ENCODE measurements around the gene ACTA2. TPM values are rescaled to one million over a fixed set of nuclear protein-coding genes. Genes with fewer than 3 reads are reported as not detected.

ACTA2 gene
- polyA plus RNA-seq, 1 experiment, result 815 TPM

- Histone ChIP-seq H3K27me3 (ENCODE audit: control insufficient read depth, insufficient read depth, low read length) (no peaks in the 10 kb centered on the region), H3K9me3 (ENCODE audit: control insufficient read depth, insufficient read depth, low read length) (no peaks in the 10 kb centered on the region; the same call in 1 of the 2 replicates), H3K4me3 (ENCODE audit: low read depth, low read length) (peak overlapping the region; percentile 89), H3K27ac (ENCODE audit: low read depth, low read length) (peak overlapping the region; percentile 84)
- CTCF ChIA-PET, result interaction anchor here (1.2 to 13.4 kb wide), 7 partner anchors 15 to 226 kb away, joined by 3 to 244 read pairs (median 18); no protein-coding TSS in a partner anchor
- POLR2A ChIA-PET, result interaction anchor here (1.0 to 2.6 kb wide), 4 partner anchors 9 to 59 kb away, joined by 3 to 17 read pairs (median 4); no protein-coding TSS in a partner anchor
- DNase-seq (ENCODE audit: low read depth, low spot score), result no peak
- TF ChIP-seq, protein P1, sequence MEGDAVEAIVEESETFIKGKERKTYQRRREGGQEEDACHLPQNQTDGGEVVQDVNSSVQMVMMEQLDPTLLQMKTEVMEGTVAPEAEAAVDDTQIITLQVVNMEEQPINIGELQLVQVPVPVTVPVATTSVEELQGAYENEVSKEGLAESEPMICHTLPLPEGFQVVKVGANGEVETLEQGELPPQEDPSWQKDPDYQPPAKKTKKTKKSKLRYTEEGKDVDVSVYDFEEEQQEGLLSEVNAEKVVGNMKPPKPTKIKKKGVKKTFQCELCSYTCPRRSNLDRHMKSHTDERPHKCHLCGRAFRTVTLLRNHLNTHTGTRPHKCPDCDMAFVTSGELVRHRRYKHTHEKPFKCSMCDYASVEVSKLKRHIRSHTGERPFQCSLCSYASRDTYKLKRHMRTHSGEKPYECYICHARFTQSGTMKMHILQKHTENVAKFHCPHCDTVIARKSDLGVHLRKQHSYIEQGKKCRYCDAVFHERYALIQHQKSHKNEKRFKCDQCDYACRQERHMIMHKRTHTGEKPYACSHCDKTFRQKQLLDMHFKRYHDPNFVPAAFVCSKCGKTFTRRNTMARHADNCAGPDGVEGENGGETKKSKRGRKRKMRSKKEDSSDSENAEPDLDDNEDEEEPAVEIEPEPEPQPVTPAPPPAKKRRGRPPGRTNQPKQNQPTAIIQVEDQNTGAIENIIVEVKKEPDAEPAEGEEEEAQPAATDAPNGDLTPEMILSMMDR (IDR thresholded peaks at IDR 0.05; ENCODE audit: low read depth, low read length), result peak; percentile 22; the same call in 1 of the 2 replicates
Observed at GRCh38 chr10:88991161-88991898, 38.8 kb upstream of the ACTA2 start.

- Histone ChIP-seq H3K27ac (ENCODE audit: low read depth, low read length) (peak within 1 kb of the TSS; percentile 84), H3K9me3 (ENCODE audit: control insufficient read depth, insufficient read depth, low read length) (no peaks in the 10 kb centered on the region; the same call in 1 of the 2 replicates), H3K27me3 (ENCODE audit: control insufficient read depth, insufficient read depth, low read length) (no peaks in the 10 kb centered on the region), H3K4me3 (ENCODE audit: low read depth, low read length) (peak within 1 kb of the TSS; percentile 89)
- TF ChIP-seq, protein P1 (IDR thresholded peaks at IDR 0.05; ENCODE audit: low read depth, low read length), result no peak
- DNase-seq (ENCODE audit: low read depth, low spot score), result no peak
- ChIA-PET POLR2A (interaction anchor here (1.0 to 2.6 kb wide), 9 partner anchors 8 to 110 kb away, joined by 3 to 17 read pairs (median 3); partner anchors contain the start of gene STAMBPL1), CTCF (interaction anchor here (1.0 to 13.4 kb wide), 9 partner anchors 9 to 227 kb away, joined by 3 to 244 read pairs (median 12); no protein-coding TSS in a partner anchor)
Observed at GRCh38 chr10:88990384-88991160, 38.0 kb upstream of the ACTA2 start, which contains the start of gene FAS. FAS (plus strand) TSS chr10:88990798; CDS start chr10:88990877, 79 bp downstream.

- no peaks in the 10 kb centered on the region; the same call in 1 of the 2 replicates for H3K9me3 ChIP-seq (ENCODE audit: control insufficient read depth, insufficient read depth, low read length)
- peak; percentile 55 for DNase-seq (ENCODE audit: low read depth, low spot score)
- ChIA-PET POLR2A (interaction anchor here (0.6 to 2.6 kb wide), 10 partner anchors 8 to 110 kb away, joined by 3 to 17 read pairs (median 3); partner anchors contain the start of gene STAMBPL1), CTCF (interaction anchor here (0.9 to 13.4 kb wide), 8 partner anchors 10 to 228 kb away, joined by 3 to 244 read pairs (median 8); no protein-coding TSS in a partner anchor)
- H3K27ac ChIP-seq (ENCODE audit: low read depth, low read length), result peak overlapping the region; percentile 84
- peak overlapping the region; percentile 89 for H3K4me3 ChIP-seq (ENCODE audit: low read depth, low read length)
- H3K27me3 ChIP-seq (ENCODE audit: control insufficient read depth, insufficient read depth, low read length), result no peaks in the 10 kb centered on the region
- TF ChIP-seq, protein P1 (IDR thresholded peaks at IDR 0.05; ENCODE audit: low read depth, low read length), result no peak
Observed at GRCh38 chr10:88989824-88990383, 37.3 kb upstream of the ACTA2 start.

GRCh38 chr10:88989423-88989822, 36.9 kb upstream of the ACTA2 start:
- DNase-seq (ENCODE audit: low read depth, low spot score), result no peak
- ChIA-PET POLR2A (interaction anchor here (0.6 to 2.6 kb wide), 8 partner anchors 9 to 109 kb away, joined by 3 to 17 read pairs (median 3); partner anchors contain the start of gene STAMBPL1), CTCF (interaction anchor here (0.9 to 13.4 kb wide), 8 partner anchors 9 to 229 kb away, joined by 3 to 244 read pairs (median 14); no protein-coding TSS in a partner anchor)
- no peak overlapping the region for H3K27ac ChIP-seq (ENCODE audit: low read depth, low read length)
- TF ChIP-seq, protein P1 (IDR thresholded peaks at IDR 0.05; ENCODE audit: low read depth, low read length), result no peak
- no peaks in the 10 kb centered on the region for H3K27me3 ChIP-seq (ENCODE audit: control insufficient read depth, insufficient read depth, low read length)
- no peaks in the 10 kb centered on the region; the same call in 1 of the 2 replicates for H3K9me3 ChIP-seq (ENCODE audit: control insufficient read depth, insufficient read depth, low read length)
- H3K4me3 ChIP-seq (ENCODE audit: low read depth, low read length), result peak overlapping the region; percentile 89
